ENCODE data around the gene TSEN15. TPM values are rescaled to one million over a fixed set of nuclear protein-coding genes. Genes with fewer than 3 reads are reported as not detected.
A peak's percentile ranks its signal among the peaks of the same experiment; 100 is the strongest.

Gene TSEN15
- total and polyA plus RNA-seq, 11 donors, result 23.5 to 32.3 (median 26.4) TPM

GRCh38 chr1:184010788-184011187, 40.7 kb upstream of the TSEN15 start:
- Histone ChIP-seq H3K4me1 (no peaks in the 10 kb centered on the region), H3K27ac (no peak overlapping the region), H3K9me3 (no peaks in the 10 kb centered on the region), H3K4me3 (no peak overlapping the region), H3K27me3 (no peaks in the 10 kb centered on the region), H3K36me3 (no peaks in the 10 kb centered on the region)
- ATAC-seq (no peak), DNase-seq (no peak)
- WGBS, 4 donors, result 68 to 88% (median 72%) methylated on average over 2 of the region's 2 CpGs
- no peak for TF ChIP-seq CTCF (IDR thresholded peaks at IDR 0.05)
- TF ChIP-seq POLR2A (IDR thresholded peaks at IDR 0.05), result no peak
- intact Hi-C loops (cut with DNase I), result no loop called here

GRCh38 chr1:184012187-184012586, 39.3 kb upstream of the TSEN15 start:
- Histone ChIP-seq H3K27ac (no peak overlapping the region), H3K27me3 (no peaks in the 10 kb centered on the region), H3K9me3 (no peaks in the 10 kb centered on the region), H3K4me1 (peaks cover 0 to 5% (median 0%) of the 10 kb centered on the region in 12 donors), H3K4me3 (no peak overlapping the region), H3K36me3 (no peaks in the 10 kb centered on the region)
- intact Hi-C loops (cut with DNase I), result no loop called here
- TF ChIP-seq POLR2A (IDR thresholded peaks at IDR 0.05), result no peak
- TF ChIP-seq CTCF (IDR thresholded peaks at IDR 0.05), result no peak
- DNase-seq, result no peak
- ATAC-seq, result no peak

DNA sequence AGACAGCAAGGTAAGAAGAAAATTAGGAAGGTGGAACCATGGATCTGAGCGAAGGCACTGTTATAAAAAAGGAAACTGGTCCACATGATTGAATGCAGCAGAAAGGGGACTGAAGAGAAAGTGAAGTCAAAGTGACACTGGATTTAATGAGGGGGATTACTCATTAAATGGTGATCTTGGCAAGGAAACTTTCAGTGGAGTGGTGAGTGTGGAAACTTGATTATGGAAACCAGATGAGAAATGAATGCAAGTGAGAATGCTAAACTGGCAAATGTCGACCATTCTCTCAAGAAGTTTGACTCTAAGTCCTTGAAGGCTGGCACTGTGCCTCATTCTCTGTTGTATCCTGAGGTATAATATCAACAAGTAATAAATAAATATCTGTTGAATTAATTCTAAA, 37.3 kb upstream of the TSEN15 start:
- H3K27me3 ChIP-seq, result no peaks in the 10 kb centered on the region
- no peak for ATAC-seq
- peaks cover 0 to 14% (median 0%) of the 10 kb centered on the region in 12 donors for H3K4me1 ChIP-seq
- no peak overlapping the region for H3K27ac ChIP-seq
- no peak for DNase-seq
- no peak for TF ChIP-seq POLR2A (IDR thresholded peaks at IDR 0.05)
- TF ChIP-seq CTCF (IDR thresholded peaks at IDR 0.05), result no peak
- intact Hi-C loops (cut with DNase I), result no loop called here
- no peaks in the 10 kb centered on the region for H3K9me3 ChIP-seq
- WGBS, 4 donors, result 73 to 89% (median 79%) methylated on average over 2 of the region's 2 CpGs
- no peaks in the 10 kb centered on the region for H3K36me3 ChIP-seq
- H3K4me3 ChIP-seq, result no peak overlapping the region

GRCh38 chr1:184016169-184016568, 35.4 kb upstream of the TSEN15 start:
- H3K4me1 ChIP-seq, result peaks cover 0 to 25% (median 2%) of the 10 kb centered on the region in 12 donors
- WGBS, 4 donors, result 95 to 96% (median 95%) methylated on average over 2 of the region's 2 CpGs
- H3K9me3 ChIP-seq, result no peaks in the 10 kb centered on the region
- H3K36me3 ChIP-seq, result no peaks in the 10 kb centered on the region
- intact Hi-C loops (cut with DNase I), result no loop called here
- no peak overlapping the region for H3K4me3 ChIP-seq
- no peaks in the 10 kb centered on the region for H3K27me3 ChIP-seq
- H3K27ac ChIP-seq, result no peak overlapping the region
- ATAC-seq, result no peak
- TF ChIP-seq POLR2A (IDR thresholded peaks at IDR 0.05), result no peak
- no peak for DNase-seq

- Histone ChIP-seq H3K4me1 (peaks cover 0 to 36% (median 9%) of the 10 kb centered on the region in 12 donors), H3K4me3 (no peak overlapping the region), H3K36me3 (no peaks in the 10 kb centered on the region), H3K27me3 (no peaks in the 10 kb centered on the region), H3K9me3 (no peaks in the 10 kb centered on the region), H3K27ac (peak overlapping the region in 5 of 12 donors; percentile 5 to 32 (median 14))
- WGBS, 4 donors, result 75 to 86% (median 78%) methylated on average over 7 of the region's 7 CpGs
- intact Hi-C loops (cut with DNase I), result no loop called here
- no peak for ATAC-seq
- no peak for DNase-seq
- TF ChIP-seq CTCF (IDR thresholded peaks at IDR 0.05) (no peak), POLR2A (IDR thresholded peaks at IDR 0.05) (no peak)
Observed at GRCh38 chr1:184017306-184017705, 34.2 kb upstream of the TSEN15 start.

Measured in heart left ventricle (tissue), 16 donors.